GM04504 (cell line): ENCODE measurements around the gene NKAIN2.
"Not testable (repeated sequence)": the region's sequence is repeated elsewhere in the genome, so short reads cannot be mapped to it uniquely, and the experiment has no call there.

Source experiments
- DNase-seq: peaks from one replicate; pipeline ENCODE4 v3.0.0-alpha.2; 2012; ENCODE audit warnings: low read depth

The NKAIN2 gene

DNA sequence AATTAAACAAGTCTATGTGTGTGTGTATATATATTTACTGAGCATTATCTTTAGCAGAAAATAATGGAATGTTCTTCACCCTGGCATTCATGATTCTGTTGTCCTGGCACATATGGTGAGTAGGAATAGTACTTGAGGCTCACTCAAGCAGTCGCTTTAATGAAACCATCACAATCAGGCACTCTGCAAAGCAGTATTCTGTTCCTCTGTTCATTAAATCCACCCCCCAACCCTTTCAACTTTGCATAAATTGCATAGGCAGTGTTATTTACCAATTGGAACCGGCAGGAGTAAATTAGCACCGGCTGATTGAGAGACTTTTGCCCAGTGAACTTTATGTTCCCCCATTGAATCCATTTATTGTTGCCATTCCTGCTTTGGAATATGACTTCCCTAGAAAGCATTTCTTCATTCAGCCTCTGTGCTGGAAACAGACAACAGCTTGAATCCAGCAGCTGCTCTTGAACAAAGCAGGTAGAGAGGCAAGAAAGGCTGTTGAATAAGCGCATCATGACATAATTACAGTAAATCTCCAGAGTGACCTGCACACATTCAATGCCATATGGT is 890.6 kb downstream of the NKAIN2 start:
- DNase-seq = no peak

DNA sequence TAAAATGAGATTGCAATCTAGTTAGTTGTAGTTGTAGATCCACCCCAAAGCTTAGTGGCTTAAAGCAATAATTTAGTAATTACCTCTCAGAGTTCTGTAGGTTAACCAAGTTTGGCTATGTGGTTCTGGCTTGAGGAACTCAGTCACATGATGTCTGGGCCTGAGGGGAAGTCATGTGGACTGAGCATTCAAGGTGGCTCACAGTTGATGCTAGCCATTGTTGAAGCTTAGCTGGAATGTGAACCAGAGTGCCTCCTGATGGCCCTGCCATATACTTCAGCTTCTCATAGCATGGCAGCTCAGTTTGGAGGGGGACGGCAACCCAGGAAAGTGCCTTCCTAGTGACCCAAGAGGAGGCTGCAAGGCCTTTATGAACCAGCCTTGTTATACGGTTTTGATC is 895.4 kb downstream of the NKAIN2 start:
- no peak for DNase-seq

DNA sequence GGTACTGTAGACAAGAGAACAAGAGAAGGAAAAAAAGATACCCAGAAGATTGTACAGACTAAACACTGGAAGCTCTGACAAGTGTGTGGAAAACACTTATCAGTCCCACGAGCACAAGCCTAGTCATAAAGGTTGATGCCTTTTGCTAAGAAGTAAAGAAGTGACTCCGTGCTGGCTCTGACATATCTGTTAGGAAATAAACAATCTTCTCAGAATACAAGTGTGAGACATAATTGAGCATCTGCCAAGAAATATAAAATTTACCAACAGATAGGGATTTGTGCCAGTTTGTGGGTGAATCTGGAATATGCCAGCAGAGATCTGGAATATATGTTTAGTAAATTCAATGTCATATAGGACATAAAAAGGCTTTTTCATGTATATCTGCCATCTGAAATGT is 899.9 kb downstream of the NKAIN2 start:
- DNase-seq = no peak

DNA sequence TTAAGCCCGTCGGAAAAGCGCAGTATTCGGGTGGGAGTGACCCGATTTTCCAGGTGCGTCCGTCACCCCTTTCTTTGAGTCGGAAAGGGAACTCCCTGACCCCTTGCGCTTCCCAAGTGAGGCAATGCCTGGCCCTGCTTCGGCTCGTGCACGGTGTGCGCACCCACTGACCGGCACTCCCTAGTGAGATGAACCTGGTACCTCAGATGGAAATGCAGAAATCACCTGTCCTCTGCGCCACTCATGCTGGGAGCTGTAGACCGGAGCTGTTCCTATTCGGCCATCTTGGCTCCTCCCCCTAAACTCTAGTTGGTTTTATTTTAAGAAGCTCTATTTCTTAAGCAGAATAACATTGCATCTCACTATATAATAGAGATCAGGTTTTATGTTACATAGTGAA is 908.9 kb downstream of the NKAIN2 start:
- not testable (repeated sequence) for DNase-seq

DNA sequence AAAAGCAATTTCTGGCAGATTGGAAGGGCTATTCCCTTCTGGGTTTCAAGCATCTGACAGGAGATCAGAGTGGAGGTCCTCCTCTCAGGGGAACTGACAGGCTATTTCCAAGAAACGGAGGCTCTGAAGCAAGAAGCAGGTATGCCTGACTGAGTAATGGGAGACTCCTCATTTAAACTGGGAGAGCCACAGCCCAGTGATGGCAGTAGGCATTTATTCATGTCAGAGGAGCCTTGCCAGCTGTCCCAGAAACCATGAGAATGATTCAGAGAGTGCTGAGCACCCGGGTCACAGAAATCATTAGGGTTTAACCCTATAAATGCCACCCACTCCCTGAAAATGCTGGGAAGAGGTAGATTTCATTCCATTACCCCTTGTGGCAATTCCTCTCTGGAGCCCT is 911.1 kb downstream of the NKAIN2 start:
- no peak for DNase-seq

DNA sequence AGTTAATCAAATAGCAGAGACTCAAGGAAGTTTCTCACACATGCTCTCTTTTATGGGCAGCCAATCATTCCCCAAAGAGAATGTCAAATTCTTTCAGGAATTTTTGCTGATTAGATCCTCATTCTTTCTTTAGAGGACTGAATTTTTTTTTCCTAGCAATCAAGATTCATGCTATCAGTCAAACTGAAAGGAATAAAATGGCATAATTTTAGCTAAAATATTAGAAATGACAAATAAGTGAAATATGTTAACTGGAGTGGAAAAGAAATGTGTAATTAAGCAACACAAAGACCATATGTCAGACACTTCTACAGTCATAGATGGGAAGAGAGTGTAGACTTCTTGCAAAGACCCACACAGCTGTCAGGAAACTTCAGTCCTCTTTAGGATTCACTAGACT is 916.2 kb downstream of the NKAIN2 start:
- no peak for DNase-seq

DNA sequence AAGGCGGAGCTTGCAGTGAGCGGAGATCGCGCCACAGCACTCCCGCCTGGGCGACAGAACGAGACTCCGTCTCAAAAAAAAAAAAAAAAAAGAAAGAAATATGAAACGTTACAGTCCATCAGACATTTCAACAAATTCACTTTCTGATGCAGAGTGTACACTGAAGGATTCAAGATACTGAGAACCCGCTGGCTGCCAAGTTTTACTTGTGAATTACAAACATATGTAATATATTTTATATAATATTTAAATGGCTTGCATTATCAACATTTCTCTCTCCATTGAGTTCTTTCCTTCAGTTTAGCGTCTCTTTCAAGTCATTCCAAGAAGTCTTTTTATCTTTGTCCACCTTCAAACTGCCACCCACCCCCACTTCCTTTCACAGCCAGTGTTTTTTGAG is 917.7 kb downstream of the NKAIN2 start:
- DNase-seq = no peak

DNA sequence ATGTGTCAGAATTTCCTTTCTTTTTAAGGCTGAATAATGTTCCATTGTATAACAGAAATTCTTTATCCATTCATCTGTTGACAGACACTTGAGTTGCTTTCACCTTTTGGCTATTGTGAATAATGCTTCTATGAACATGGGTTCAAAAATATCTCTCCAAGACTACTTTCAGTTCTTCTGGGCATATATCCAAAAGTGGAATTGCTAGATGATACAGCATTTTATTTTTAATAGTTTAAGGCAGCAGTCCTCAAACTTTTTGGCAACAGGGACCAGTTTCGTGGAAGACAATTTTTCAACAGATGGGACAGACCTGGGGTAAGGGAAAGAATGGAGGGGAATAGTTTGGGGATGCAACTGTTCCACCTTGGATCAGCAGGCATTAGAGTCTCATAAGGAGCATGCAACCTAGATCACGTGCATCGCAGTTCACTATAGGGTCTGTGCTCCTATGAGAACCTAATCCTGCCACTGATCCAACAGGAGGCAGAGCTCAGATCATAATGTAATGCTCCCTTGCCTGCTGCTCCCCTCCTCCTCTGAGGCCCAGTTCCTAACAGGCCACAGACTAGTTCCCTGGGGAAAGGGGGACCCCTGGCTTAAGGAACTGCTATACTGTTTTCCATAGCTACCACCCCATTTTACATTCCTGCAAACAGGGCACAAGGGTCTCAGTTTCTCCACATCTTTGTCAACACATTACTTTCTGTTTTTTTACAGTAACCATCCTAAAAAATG is 918.6 kb downstream of the NKAIN2 start:
- DNase-seq = no peak

DNA sequence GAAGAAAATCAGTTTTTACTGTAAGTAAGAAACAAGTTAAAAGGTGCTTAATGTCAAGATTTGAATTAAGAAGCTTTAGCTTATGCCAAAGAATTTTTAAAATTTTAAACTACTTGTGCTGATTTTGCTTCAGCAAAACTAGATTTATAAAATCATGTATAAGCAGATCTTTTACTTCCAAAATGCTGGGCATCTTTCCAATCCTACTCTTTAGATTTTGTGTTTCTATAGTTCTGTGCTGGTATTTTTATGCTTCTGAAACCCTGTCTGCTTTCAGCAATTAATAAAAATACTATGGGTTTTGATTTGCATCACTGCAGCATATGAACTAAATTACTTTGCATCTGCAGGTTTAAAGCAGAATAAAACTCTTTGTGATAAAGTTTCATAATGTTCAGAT is 920.0 kb downstream of the NKAIN2 start:
- DNase-seq = no peak

DNA sequence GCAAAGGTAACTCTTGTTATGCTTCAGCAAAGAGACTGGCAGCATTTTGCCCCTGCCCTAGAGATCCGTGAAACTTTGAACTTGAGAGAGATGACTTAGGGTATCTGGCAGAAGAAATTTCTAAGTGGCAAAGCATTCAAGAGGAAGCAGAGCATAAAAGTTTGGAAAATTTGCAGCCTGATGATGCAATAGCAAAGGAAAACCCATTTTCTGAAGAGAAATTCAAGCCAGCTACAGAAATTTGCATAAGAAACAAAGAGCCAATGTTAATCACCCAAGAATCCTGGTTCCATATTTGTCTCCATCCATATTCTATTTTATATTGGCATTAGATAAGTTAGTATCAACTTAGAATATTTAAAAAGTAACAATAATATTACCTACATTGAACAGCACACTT is 934.1 kb downstream of the NKAIN2 start:
- DNase-seq = not testable (repeated sequence)

DNA sequence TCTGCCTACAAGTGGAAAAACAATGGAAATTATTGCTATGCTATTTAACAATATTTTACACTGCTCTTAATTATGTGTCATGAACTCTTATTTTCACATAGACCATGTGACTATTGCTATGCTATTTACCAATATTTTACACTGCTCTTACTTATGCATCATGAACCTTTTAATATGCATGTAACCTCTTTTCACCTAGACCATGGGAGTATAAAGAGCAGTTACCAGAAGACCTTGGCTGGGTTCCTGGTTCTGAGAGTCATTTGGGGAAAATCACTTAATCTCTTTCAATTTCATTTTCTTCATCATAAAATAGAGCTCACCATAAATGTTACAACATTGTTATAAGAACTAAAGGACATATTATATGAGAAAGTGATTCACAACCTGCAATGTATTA is 934.8 kb downstream of the NKAIN2 start:
- DNase-seq = no peak

DNA sequence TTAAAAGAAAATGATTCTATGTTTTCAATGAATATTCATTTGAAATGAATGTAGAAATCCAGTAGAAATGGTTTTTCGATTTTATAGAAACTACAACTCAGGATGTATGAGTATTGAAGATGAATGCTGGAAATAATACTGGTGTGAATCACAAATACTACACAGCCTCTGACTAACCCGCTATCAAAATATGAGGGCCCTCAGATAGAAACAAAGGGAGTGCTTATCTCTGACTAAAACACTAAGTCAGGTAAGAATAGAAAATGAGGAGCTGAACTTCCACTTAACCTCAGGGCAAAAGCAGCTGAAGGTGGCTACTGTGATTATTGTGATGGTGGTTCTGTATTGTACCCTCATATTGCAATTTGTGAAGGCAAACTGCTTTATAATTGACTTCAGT is 937.7 kb downstream of the NKAIN2 start:
- no peak for DNase-seq

DNA sequence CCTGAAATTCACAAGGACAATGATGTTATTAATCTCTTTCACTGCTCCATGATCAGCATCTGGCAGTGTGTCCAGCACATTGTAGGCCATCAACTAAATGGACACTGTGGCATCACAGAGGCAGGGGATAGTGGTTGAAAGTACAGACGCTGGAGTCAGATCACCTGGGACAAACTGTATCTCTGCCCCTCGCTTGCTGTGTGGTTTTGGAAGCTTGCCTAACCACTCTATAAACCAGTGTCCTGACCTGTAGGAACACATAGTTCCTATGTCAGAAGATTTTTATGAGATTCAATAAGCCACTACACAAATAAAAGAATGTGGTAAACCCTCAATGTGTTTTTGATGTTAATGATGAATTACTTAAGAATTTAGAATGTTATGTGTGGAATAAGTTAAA is 939.3 kb downstream of the NKAIN2 start:
- no peak for DNase-seq

DNA sequence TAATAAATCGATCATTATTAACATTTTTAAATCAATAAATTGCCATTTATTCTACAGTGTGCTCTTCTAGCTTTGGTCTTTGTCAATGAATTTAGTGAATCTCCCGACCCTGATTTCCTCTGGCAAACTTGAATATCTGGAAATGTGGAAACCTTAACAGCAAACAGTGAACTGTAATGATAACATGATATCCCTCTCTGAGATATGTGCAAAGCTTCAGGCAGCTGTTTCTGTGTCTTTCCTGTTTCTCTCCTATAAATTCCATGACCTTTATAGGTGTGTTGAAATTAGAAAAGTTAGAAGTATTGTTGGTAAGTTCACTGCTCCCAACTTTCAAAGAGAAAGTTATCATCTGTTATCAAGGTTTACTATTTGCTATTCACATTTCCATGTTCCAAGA is 939.8 kb downstream of the NKAIN2 start:
- DNase-seq = no peak

DNA sequence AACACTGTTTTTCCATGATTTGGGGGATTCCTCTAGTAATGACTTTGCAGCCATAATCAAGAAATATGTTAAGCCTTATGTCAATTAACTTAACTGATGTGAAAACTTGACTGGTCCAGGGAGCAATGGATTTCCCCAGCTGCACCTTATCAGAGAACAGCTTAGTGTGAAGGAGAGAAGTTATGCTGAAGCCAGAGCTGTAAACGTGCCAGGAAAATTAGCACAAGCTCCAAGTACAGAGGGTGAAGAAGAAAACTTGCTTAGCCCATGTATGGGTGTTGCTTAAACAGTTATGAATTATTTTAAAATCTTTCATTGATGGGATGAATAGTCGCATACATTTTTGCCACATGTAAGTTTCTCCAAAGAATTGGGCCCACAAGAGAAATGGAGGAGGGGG is 943.7 kb downstream of the NKAIN2 start:
- no peak for DNase-seq

DNA sequence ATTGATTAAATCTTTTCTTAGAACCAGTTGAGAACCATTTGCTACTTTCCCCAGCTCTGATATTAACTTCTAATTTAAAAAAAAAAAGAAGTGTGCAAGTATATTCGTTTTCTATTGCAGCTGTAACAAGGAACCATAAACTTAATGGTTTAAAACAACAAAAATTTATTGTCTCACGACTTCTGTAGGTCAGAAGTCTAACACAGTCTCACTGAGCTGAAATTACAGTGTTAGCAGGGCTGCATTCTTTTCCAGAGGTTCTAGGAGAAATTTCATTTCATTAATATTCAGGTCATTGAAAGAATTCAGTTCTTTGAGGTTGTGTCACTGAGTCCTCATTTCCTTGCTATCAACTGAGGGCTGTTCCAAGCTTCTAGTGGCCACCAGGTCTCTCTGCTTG is 945.1 kb downstream of the NKAIN2 start:
- no peak for DNase-seq

DNA sequence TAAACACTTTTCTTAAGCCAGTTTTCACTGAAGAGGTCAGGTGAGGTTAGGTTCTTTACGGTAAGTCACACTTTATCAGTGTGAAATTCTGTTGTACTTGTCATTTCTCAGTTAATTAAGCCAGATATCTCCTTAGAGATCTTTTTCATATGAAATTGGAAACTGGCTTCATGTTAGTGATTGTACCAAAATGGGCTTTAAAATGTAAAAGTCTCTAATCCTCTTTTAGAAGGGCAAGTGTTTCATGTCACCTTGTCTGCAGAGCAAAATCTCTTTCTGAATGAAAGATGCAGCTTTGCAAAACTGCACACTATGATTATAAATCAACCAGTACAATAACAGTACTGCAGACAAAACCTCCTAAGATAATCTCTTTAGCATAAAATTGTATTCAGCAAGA is 949.3 kb downstream of the NKAIN2 start:
- no peak for DNase-seq

DNA sequence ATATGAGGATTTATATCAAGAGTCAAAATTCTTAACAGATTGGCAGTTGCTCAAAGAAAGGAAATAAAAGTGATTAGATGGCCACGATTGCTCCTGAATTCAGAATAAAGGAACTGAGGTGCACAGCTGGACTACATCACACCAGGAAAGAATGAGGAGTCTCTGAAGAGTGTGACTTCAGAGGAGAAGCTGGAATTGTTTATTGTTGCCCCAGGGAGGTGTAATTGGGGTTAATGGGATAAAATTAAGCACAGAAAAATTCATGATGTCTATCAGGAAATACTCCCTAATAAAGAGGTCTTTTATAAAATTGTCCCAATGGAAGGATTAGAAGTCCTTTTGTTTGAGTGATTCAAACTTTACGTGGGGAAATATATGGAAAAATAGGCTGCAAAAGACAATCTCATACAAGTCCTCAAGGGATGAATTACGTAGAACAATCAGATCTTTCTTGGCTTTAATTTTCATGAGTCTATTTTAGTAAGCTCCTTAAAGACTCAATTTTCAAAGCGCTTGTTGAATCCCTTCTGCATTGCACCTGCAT is 950.0 kb downstream of the NKAIN2 start:
- DNase-seq = no peak

DNA sequence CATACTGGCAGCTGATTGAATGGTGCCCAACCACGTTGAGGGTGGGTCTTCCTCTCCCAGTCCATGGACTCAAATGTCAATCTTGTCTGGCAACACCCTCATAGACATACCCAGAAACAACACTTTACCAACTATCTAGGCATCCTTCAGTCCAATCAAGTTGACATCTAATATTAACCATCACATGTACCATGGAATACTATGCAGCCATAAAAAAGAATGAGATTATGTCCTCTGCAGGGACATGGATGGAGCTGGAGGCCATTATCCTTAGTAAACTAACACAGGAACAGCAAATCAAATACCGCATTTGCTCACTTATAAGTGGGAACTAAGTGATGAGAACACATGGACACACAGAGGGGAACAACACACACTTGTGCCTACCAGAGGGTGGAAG is 951.7 kb downstream of the NKAIN2 start:
- no peak for DNase-seq

DNA sequence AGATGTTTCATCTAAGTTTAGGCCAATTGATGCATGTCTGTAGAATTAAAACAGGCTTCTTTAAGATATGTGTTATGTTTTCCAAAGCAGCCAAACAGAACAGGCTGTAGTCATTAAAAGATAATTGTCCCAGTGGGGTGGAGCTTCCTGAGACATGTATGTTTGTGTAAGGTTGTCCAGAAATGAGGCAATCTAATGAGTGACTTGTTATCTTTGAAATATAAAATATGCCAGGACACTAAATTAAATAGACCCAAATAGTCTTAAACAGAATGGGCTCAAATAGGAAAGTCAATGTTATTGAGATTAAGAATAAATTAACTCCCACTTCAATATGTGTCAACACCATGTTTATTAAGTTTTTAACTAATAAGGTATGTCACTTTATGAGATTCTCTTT is 953.9 kb downstream of the NKAIN2 start:
- DNase-seq = no peak

DNA sequence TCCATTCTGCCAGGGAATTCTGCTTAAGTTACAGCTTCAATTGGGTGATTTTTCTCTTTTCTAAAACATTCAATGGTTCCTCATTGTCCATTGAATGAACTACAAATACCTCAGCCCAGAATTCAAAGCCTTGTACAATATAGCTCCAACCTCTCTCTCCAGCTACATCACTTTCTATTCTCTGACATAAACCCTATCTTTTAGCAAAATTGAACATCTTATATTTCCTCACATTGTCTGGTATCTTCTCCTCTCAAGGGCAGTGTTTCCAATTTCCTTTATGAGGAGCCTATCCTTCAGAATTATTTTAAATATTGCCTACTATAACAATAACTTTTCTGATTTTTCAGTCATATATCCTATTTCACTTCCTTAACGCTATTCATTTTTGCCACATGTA is 955.0 kb downstream of the NKAIN2 start:
- no peak for DNase-seq

DNA sequence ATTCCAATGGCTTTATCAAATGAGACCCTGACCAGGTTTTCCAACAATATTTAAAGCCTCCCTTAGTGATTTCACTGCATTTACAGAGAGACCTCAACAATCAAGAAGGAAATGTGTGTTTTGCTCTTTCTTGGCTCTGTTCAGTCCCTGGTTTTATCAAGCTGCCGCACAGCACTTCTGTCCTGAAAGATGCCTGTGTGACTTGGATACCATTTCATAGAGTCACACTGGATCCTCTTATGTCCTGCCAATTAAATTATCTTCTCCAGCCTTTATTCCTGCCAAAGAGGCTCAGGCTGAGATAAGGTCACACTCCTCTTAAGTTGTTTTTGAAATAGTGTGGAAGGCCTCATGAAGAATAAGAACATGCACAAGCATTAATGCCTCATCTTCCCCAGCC is 961.6 kb downstream of the NKAIN2 start:
- no peak for DNase-seq

DNA sequence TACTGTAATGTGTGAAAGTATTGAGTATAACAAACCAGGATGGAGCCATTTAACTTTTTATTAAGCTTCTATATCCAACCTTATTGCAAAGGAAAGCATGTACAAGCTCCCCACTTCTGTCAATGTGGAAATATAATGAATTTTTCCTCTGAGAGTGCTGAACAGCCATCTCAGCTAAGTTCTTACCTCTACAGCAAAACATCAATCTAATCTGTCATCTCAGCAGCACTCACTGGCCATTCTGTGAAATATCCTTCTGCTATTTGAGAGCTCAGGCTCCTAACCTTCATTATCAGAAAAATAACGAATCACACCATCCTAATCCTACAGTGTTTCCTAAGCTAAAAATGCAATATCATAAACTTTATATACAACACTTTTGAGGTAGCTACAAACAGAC is 964.6 kb downstream of the NKAIN2 start:
- no peak for DNase-seq
